GM23338 (cell line): ENCODE data around the gene SIPA1. TPM values are rescaled to one million over a fixed set of nuclear protein-coding genes. Genes with fewer than 3 reads are reported as not detected.

ENCODE experiments used
- ATAC-seq: fragments of 200-7000 bp; cut with Tn5 transposase; 3 replicates; pipeline ENCODE4 v1.9.1; 2020
- DNase-seq: peaks from one replicate; pipeline ENCODE4 v3.0.0-alpha.2; 2015; ENCODE audit warnings: low spot score
- H2AFZ ChIP-seq: fragments of 200-600 bp; sonication (generic); 2 replicates; pipeline ENCODE4 v1.8.0; 2016; ENCODE audit warnings: antibody characterized with exemption, mild to moderate bottlenecking, moderate library complexity
- H3F3A ChIP-seq: fragments of 200-600 bp; sonication (generic); replicated peaks from 2 replicates; pipeline ENCODE4 v1.8.0; 2017; ENCODE audit warnings: antibody characterized with exemption, mixed run types, low read depth
- H3K27ac ChIP-seq: fragments of 200-600 bp; sonication (generic); 2 replicates; pipeline ENCODE4 v1.6.1; 2016; ENCODE audit warnings: low read depth
- H3K27me3 ChIP-seq: fragments of 200-600 bp; sonication (generic); 2 replicates; pipeline ENCODE4 v1.8.0; 2016; ENCODE audit warnings: mild to moderate bottlenecking, mixed run types, moderate library complexity; ENCODE audit not compliant: insufficient read depth
- H3K36me3 ChIP-seq: fragments of 200-600 bp; sonication (generic); 2 replicates; pipeline ENCODE4 v1.8.0; 2016; ENCODE audit warnings: mild to moderate bottlenecking; ENCODE audit not compliant: insufficient read depth
- H3K4me1 ChIP-seq: fragments of 200-600 bp; sonication (generic); 2 replicates; pipeline ENCODE4 v1.8.0; 2016; ENCODE audit warnings: mild to moderate bottlenecking, moderate library complexity; ENCODE audit not compliant: insufficient read depth
- H3K4me2 ChIP-seq: fragments of 200-600 bp; sonication (generic); 2 replicates; pipeline ENCODE4 v1.7.1; 2017; ENCODE audit warnings: mixed run types
- H3K4me3 ChIP-seq: fragments of 200-600 bp; sonication (generic); 2 replicates; pipeline ENCODE4 v1.6.1; 2016; ENCODE audit warnings: mixed run types
- H3K79me2 ChIP-seq: fragments of 200-600 bp; sonication (generic); replicated peaks from 2 replicates; pipeline ENCODE4 v1.8.0; 2017; ENCODE audit warnings: mild to moderate bottlenecking; ENCODE audit not compliant: insufficient read depth
- H3K9me2 ChIP-seq: fragments of 200-600 bp; sonication (generic); 2 replicates; pipeline ENCODE4 v1.8.0; 2017; ENCODE audit not compliant: insufficient read depth
- H4K20me1 ChIP-seq: fragments of 200-600 bp; sonication (generic); replicated peaks from 2 replicates; pipeline ENCODE4 v1.8.0; 2017; ENCODE audit warnings: mild to moderate bottlenecking; ENCODE audit not compliant: insufficient read depth
- H3K27ac Mint-ChIP-seq: 2 replicates; pipeline ENCODE4 v1.8.0; 2020; ENCODE audit warnings: inconsistent platforms, mild to moderate bottlenecking, moderate library complexity, mixed read lengths
- H3K27me3 Mint-ChIP-seq: 3 replicates; pipeline ENCODE4 v1.8.0; 2022; ENCODE audit warnings: low read depth, mild to moderate bottlenecking, moderate library complexity, mixed read lengths, inconsistent platforms; ENCODE audit not compliant: insufficient read depth, poor library complexity
- H3K36me3 Mint-ChIP-seq: 3 replicates; pipeline ENCODE4 v1.8.0; 2021; ENCODE audit warnings: low read depth, mild to moderate bottlenecking, inconsistent platforms, moderate library complexity, mixed read lengths
- H3K4me1 Mint-ChIP-seq: 3 replicates; pipeline ENCODE4 v1.8.0; 2020; ENCODE audit warnings: mild to moderate bottlenecking, inconsistent platforms, mixed read lengths
- H3K4me3 Mint-ChIP-seq: 3 replicates; pipeline ENCODE4 v1.8.0; 2021; ENCODE audit warnings: moderate library complexity, mild to moderate bottlenecking, inconsistent platforms, mixed read lengths
- H3K9me3 Mint-ChIP-seq: 3 replicates; pipeline ENCODE4 v1.8.0; 2020; ENCODE audit warnings: moderate library complexity, mild to moderate bottlenecking, inconsistent platforms, mixed read lengths
- CTCF ChIP-seq, 2 experiments: fragments of 200-600 bp in 1 of 2; sonication (generic) in 1 of 2; conservative IDR thresholded peaks; 2 replicates each; pipeline versions ENCODE4 v1.5.1 to v1.6.1; 2016 to 2017; ENCODE audit warnings: antibody characterized with exemption in 2 of 2, low read depth in 2 of 2, mild to moderate bottlenecking in 2 of 2, moderate library complexity in 1 of 2
- ETS1 ChIP-seq: IDR thresholded peaks from 2 replicates; pipeline ENCODE4 v1.6.1; 2016; ENCODE audit warnings: antibody characterized with exemption
- EZH2 ChIP-seq: fragments of 200-600 bp; sonication (generic); IDR thresholded peaks from one replicate; pipeline ENCODE4 v1.8.0; 2017; ENCODE audit warnings: antibody characterized with exemption, mild to moderate bottlenecking, low read depth; ENCODE audit not compliant: unreplicated experiment
- STAT1 ChIP-seq: IDR thresholded peaks from one replicate; pipeline ENCODE4 v1.6.1; 2016; ENCODE audit warnings: antibody characterized with exemption; ENCODE audit not compliant: unreplicated experiment
- ZNF114 ChIP-seq: fragments of 250-450 bp; sonication (Bioruptor Pico); IDR thresholded peaks from 2 replicates; pipeline ENCODE4 v1.5.0; 2020; ENCODE audit warnings: mild to moderate bottlenecking, moderate library complexity
- ZNF331 ChIP-seq: fragments of 250-450 bp; sonication (Bioruptor Pico); IDR thresholded peaks from 2 replicates; pipeline ENCODE4 v1.5.0; 2020; ENCODE audit warnings: low read depth, mild to moderate bottlenecking, moderate library complexity
- ZNF462 ChIP-seq: fragments of 250-450 bp; sonication (Bioruptor Pico); IDR thresholded peaks from 2 replicates; pipeline ENCODE4 v1.5.0; 2020; ENCODE audit warnings: mild to moderate bottlenecking, moderate library complexity
- polyA plus RNA-seq: library from polyadenylated mRNA; unstranded; fragments of >200 nt; fragmentation: Nextera tagmentation; extraction: Ambion mirVana; gene quantifications from 2 replicates; pipeline ENCODE4 v1.2.1, GENCODE V29; 2016
- total RNA-seq: library from RNA; depleted of rRNA; stranded (reverse); fragments of >200 nt; shearing (Covaris generic); gene quantifications from 2 replicates; pipeline ENCODE4 v1.2.3, GENCODE V29; 2014

The SIPA1 gene
- total and polyA plus RNA-seq, 2 experiments from 2014 or later: 50.1 to 54.6 TPM

- ATAC-seq (peak; percentile 58), DNase-seq (peak; percentile 83)
- no peak overlapping the region for H3K27ac ChIP-seq
- Mint-ChIP-seq H3K27ac (no peak overlapping the region), H3K36me3 (peaks cover 5% of the 10 kb centered on the region; the same call in 2 of the 3 replicates), H3K4me3 (peak overlapping the region; percentile 66; the same call in 1 of the 3 replicates), H3K4me1 (peaks cover 13% of the 10 kb centered on the region), H3K27me3 (peaks cover 44% of the 10 kb centered on the region), H3K9me3 (no peaks in the 10 kb centered on the region; the same call in 2 of the 3 replicates)
- peaks cover 13% of the 10 kb centered on the region; the same call in 1 of the 2 replicates for H3K4me1 ChIP-seq
- no peaks in the 10 kb centered on the region; the same call in 1 of the 2 replicates for H3K36me3 ChIP-seq
- H2AFZ ChIP-seq: no peak overlapping the region
- TF ChIP-seq EZH2: no peak
- TF ChIP-seq CTCF (conservative IDR thresholded peaks at IDR 0.05; ENCODE audit: low read depth in 2 of 2): peak; percentile 78 to 88
- H3K4me2 ChIP-seq: peak overlapping the region; percentile 87; the same call in 1 of the 2 replicates
- no peaks in the 10 kb centered on the region for H3K9me2 ChIP-seq
- peaks cover 46% of the 10 kb centered on the region for H3K27me3 ChIP-seq
- no peaks in the 10 kb centered on the region for H4K20me1 ChIP-seq
- H3F3A ChIP-seq: peaks cover 26% of the 10 kb centered on the region; the same call in 1 of the 2 replicates
- H3K79me2 ChIP-seq: no peaks in the 10 kb centered on the region
- no peak overlapping the region for H3K4me3 ChIP-seq
These were observed 44.1 kb upstream of the SIPA1 start for GRCh38 chr11:65593518-65594414.

GRCh38 chr11:65595131-65595530 lies 42.8 kb upstream of the SIPA1 start:
- no peak overlapping the region for H3K27ac ChIP-seq
- H4K20me1 ChIP-seq: no peaks in the 10 kb centered on the region; the same call in 1 of the 2 replicates
- H3K27me3 Mint-ChIP-seq: peaks cover 36% of the 10 kb centered on the region
- peaks cover 42% of the 10 kb centered on the region for H3K27me3 ChIP-seq
- H3F3A ChIP-seq: peaks cover 26% of the 10 kb centered on the region; the same call in 1 of the 2 replicates
- no peaks in the 10 kb centered on the region; the same call in 1 of the 2 replicates for H3K36me3 ChIP-seq
- peaks cover 13% of the 10 kb centered on the region for H3K4me1 Mint-ChIP-seq
- H3K9me3 Mint-ChIP-seq: no peaks in the 10 kb centered on the region; the same call in 2 of the 3 replicates
- H2AFZ ChIP-seq: no peak overlapping the region
- no peak overlapping the region for H3K27ac Mint-ChIP-seq
- DNase-seq (no peak), ATAC-seq (no peak)
- H3K4me2 ChIP-seq: no peak overlapping the region
- peaks cover 13% of the 10 kb centered on the region; the same call in 1 of the 2 replicates for H3K4me1 ChIP-seq
- no peak overlapping the region for H3K4me3 ChIP-seq
- H3K36me3 Mint-ChIP-seq: peaks cover 9% of the 10 kb centered on the region; the same call in 2 of the 3 replicates
- no peaks in the 10 kb centered on the region for H3K9me2 ChIP-seq
- H3K79me2 ChIP-seq: no peaks in the 10 kb centered on the region
- no peak overlapping the region for H3K4me3 Mint-ChIP-seq
- TF ChIP-seq ZNF462: no peak
- TF ChIP-seq STAT1: no peak
- TF ChIP-seq ETS1: no peak
- no peak for TF ChIP-seq ZNF114 (CRISPR knock-in tag)
- no peak for TF ChIP-seq ZNF331 (CRISPR knock-in tag)
- no peak for TF ChIP-seq CTCF (conservative IDR thresholded peaks at IDR 0.05; ENCODE audit: low read depth in 2 of 2)
